Measurements from ENCODE around the gene PC. TPM values are rescaled to one million over a fixed set of nuclear protein-coding genes. Genes with fewer than 3 reads are reported as not detected.
"Not testable (repeated sequence)": the region's sequence is repeated elsewhere in the genome, so short reads cannot be mapped to it uniquely, and the experiment has no call there.

PC gene
- polyA plus RNA-seq, 3 donors = 4.6 to 7.1 (median 6.0) TPM

DNA sequence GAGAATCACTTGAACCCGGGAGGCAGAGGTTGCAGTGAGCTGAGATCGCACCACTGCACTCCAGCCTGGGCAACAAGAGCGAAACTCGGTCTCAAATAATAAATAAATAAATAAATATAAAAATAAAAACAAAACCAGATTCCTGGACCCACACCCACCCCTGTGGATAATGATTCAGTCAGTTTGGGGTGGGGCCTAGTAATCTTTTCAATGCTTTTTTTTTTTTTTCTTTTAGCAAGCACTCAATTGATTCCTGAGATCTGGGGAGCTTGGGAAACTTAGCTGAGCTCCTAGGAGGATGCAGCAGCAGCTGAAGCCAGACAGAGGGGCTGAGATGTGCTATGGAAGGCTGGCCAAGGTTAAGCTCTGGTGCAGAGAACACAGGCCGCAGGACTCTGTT is 4.6 kb upstream of the PC start:
- no peak overlapping the region for H3K27ac ChIP-seq (ENCODE audit: low read depth in 1 of 2, low read length in 2 of 2)
- no peaks in the 10 kb centered on the region for H3K79me2 ChIP-seq (ENCODE audit: insufficient read depth, low read length)
- no peaks in the 10 kb centered on the region for H3K36me3 ChIP-seq (replicated peaks in 1 of 2; ENCODE audit: control insufficient read depth in 1 of 2, insufficient read depth in 2 of 2, low read length in 2 of 2)
- no peak overlapping the region for H3K4me2 ChIP-seq (replicated peaks; ENCODE audit: extremely low read depth, low read length, poor library complexity, severe bottlenecking)
- Mint-ChIP-seq H3K4me3 (no peak overlapping the region), H3K27me3 (ENCODE audit: low read depth in 3 of 3) (peaks cover 12 to 31% (median 20%) of the 10 kb centered on the region in 3 donors), H3K36me3 (no peaks in the 10 kb centered on the region), H3K9me3 (peaks cover 5 to 31% (median 27%) of the 10 kb centered on the region in 7 donors), H3K4me1 (peaks cover 26% of the 10 kb centered on the region), H3K27ac (no peak overlapping the region)
- H2AFZ ChIP-seq (ENCODE audit: insufficient read depth, low read depth, low read length, poor library complexity, severe bottlenecking) = no peak overlapping the region
- no peak overlapping the region for H3K9ac ChIP-seq (ENCODE audit: insufficient read depth, low read length, poor library complexity, severe bottlenecking)
- H4K20me1 ChIP-seq (ENCODE audit: insufficient read depth, low read length) = no peaks in the 10 kb centered on the region
- peaks cover 0 to 5% of the 10 kb centered on the region in 2 donors for H3K27me3 ChIP-seq (ENCODE audit: control insufficient read depth in 2 of 2, insufficient read depth in 2 of 2, low read length in 2 of 2)
- H3K9me3 ChIP-seq (replicated peaks in 1 of 2; ENCODE audit: control insufficient read depth in 1 of 2, insufficient read depth in 1 of 2, low read length in 2 of 2) = peaks cover 14 to 19% of the 10 kb centered on the region in 2 donors
- H3K4me3 ChIP-seq (replicated peaks in 1 of 3; ENCODE audit: low read depth in 2 of 3, low read length in 3 of 3) = no peak overlapping the region
- DNase-seq = no peak
- H3K4me1 ChIP-seq (ENCODE audit: control insufficient read depth in 1 of 2, insufficient read depth in 2 of 2, low read length in 2 of 2) = peaks cover 7 to 31% of the 10 kb centered on the region in 2 donors
- TF ChIP-seq, protein P1, sequence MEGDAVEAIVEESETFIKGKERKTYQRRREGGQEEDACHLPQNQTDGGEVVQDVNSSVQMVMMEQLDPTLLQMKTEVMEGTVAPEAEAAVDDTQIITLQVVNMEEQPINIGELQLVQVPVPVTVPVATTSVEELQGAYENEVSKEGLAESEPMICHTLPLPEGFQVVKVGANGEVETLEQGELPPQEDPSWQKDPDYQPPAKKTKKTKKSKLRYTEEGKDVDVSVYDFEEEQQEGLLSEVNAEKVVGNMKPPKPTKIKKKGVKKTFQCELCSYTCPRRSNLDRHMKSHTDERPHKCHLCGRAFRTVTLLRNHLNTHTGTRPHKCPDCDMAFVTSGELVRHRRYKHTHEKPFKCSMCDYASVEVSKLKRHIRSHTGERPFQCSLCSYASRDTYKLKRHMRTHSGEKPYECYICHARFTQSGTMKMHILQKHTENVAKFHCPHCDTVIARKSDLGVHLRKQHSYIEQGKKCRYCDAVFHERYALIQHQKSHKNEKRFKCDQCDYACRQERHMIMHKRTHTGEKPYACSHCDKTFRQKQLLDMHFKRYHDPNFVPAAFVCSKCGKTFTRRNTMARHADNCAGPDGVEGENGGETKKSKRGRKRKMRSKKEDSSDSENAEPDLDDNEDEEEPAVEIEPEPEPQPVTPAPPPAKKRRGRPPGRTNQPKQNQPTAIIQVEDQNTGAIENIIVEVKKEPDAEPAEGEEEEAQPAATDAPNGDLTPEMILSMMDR (IDR thresholded peaks at IDR 0.05) = no peak
- intact Hi-C loops (cut with micrococcal nuclease) = no loop called here
- WGBS (ENCODE audit: insufficient coverage) = no CpG with 5 or more reads among the region's 5 CpGs

GRCh38 chr11:66962247-66962646 is 4.1 kb upstream of the PC start:
- H3K27me3 Mint-ChIP-seq (ENCODE audit: low read depth in 3 of 3) = peaks cover 12 to 27% (median 22%) of the 10 kb centered on the region in 3 donors
- WGBS (ENCODE audit: insufficient coverage) = no CpG with 5 or more reads among the region's 2 CpGs

DNA sequence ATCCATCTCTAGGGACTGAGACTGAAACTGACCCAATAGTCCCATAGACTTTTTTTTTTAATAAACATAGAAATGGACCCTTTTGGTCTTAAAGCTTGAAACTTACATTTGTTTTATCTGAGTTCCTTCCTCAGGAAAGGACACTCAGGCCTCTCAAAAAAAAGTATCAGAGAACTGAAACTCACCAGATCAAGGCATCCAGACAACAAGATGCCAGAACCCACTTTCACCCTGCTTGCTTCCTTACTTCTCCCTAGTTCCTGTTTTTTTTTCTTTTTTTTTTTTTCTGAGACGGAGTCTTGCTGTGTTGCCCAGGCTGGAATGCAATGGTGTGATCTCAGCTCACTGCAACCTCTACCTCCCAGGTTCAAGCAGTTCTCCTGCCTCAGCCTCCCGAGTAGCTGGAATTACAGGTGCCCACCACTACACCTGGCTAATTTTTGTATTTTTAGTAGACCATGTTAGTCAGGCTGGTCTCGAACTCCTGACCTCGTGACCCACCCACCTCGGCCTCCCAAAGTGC is 3.6 kb upstream of the PC start:
- H3K79me2 ChIP-seq (ENCODE audit: insufficient read depth, low read length); H2AFZ ChIP-seq (ENCODE audit: insufficient read depth, low read depth, low read length, poor library complexity, severe bottlenecking); H3K4me3 Mint-ChIP-seq; H3K27me3 ChIP-seq (ENCODE audit: control insufficient read depth in 2 of 2, insufficient read depth in 2 of 2, low read length in 2 of 2); H4K20me1 ChIP-seq (ENCODE audit: insufficient read depth, low read length); H3K9ac ChIP-seq (ENCODE audit: insufficient read depth, low read length, poor library complexity, severe bottlenecking); H3K4me2 ChIP-seq (replicated peaks; ENCODE audit: extremely low read depth, low read length, poor library complexity, severe bottlenecking); H3K36me3 ChIP-seq (replicated peaks in 1 of 2; ENCODE audit: control insufficient read depth in 1 of 2, insufficient read depth in 2 of 2, low read length in 2 of 2); H3K36me3 Mint-ChIP-seq; intact Hi-C loops (cut with micrococcal nuclease); H3K4me3 ChIP-seq (replicated peaks in 1 of 3; ENCODE audit: low read depth in 2 of 3, low read length in 3 of 3); H3K27ac ChIP-seq (ENCODE audit: low read depth in 1 of 2, low read length in 2 of 2): not testable (repeated sequence)
- DNase-seq = peak in 2 of 3 donors; percentile 32 to 42
- peaks cover 34% of the 10 kb centered on the region for H3K4me1 Mint-ChIP-seq
- peaks cover 5 to 33% (median 27%) of the 10 kb centered on the region in 7 donors for H3K9me3 Mint-ChIP-seq
- peaks cover 14 to 25% (median 24%) of the 10 kb centered on the region in 3 donors for H3K27me3 Mint-ChIP-seq (ENCODE audit: low read depth in 3 of 3)
- H3K27ac Mint-ChIP-seq = peak overlapping the region in 3 of 7 donors; percentile 70 to 83 (median 79)
- 0% methylated on average over 1 of the region's 5 CpGs for WGBS (ENCODE audit: insufficient coverage)
- Histone ChIP-seq H3K9me3 (replicated peaks in 1 of 2; ENCODE audit: control insufficient read depth in 1 of 2, insufficient read depth in 1 of 2, low read length in 2 of 2) (peaks cover 14 to 19% of the 10 kb centered on the region in 2 donors), H3K4me1 (ENCODE audit: control insufficient read depth in 1 of 2, insufficient read depth in 2 of 2, low read length in 2 of 2) (peaks cover 18 to 36% of the 10 kb centered on the region in 2 donors)

More at GRCh38 chr11:66962247-66962646, 4.1 kb upstream of the PC start:
- Histone ChIP-seq H3K4me1 (ENCODE audit: control insufficient read depth in 1 of 2, insufficient read depth in 2 of 2, low read length in 2 of 2) (peaks cover 13 to 31% of the 10 kb centered on the region in 2 donors), H3K27me3 (ENCODE audit: control insufficient read depth in 2 of 2, insufficient read depth in 2 of 2, low read length in 2 of 2) (peaks cover 0 to 5% of the 10 kb centered on the region in 2 donors), H4K20me1 (ENCODE audit: insufficient read depth, low read length) (no peaks in the 10 kb centered on the region), H3K79me2 (ENCODE audit: insufficient read depth, low read length) (no peaks in the 10 kb centered on the region), H3K4me3 (replicated peaks in 1 of 3; ENCODE audit: low read depth in 2 of 3, low read length in 3 of 3) (no peak overlapping the region), H3K9ac (ENCODE audit: insufficient read depth, low read length, poor library complexity, severe bottlenecking) (no peak overlapping the region), H3K36me3 (replicated peaks in 1 of 2; ENCODE audit: control insufficient read depth in 1 of 2, insufficient read depth in 2 of 2, low read length in 2 of 2) (no peaks in the 10 kb centered on the region), H3K4me2 (replicated peaks; ENCODE audit: extremely low read depth, low read length, poor library complexity, severe bottlenecking) (no peak overlapping the region), H3K27ac (ENCODE audit: low read depth in 1 of 2, low read length in 2 of 2) (no peak overlapping the region), H2AFZ (ENCODE audit: insufficient read depth, low read depth, low read length, poor library complexity, severe bottlenecking) (no peak overlapping the region), H3K9me3 (replicated peaks in 1 of 2; ENCODE audit: control insufficient read depth in 1 of 2, insufficient read depth in 1 of 2, low read length in 2 of 2) (peaks cover 14 to 19% of the 10 kb centered on the region in 2 donors)
- Mint-ChIP-seq H3K27ac (peak overlapping the region in 1 of 7 donors; percentile 35), H3K9me3 (peaks cover 5 to 31% (median 27%) of the 10 kb centered on the region in 7 donors), H3K36me3 (no peaks in the 10 kb centered on the region), H3K4me3 (no peak overlapping the region), H3K4me1 (peaks cover 29% of the 10 kb centered on the region)
- TF ChIP-seq, protein P1 (IDR thresholded peaks at IDR 0.05) = no peak
- no peak for DNase-seq
- intact Hi-C loops (cut with micrococcal nuclease) = no loop called here
